Lung (tissue), 12 donors: Measurements from ENCODE around the gene ASB1. TPM values are rescaled to one million over a fixed set of nuclear protein-coding genes. Genes with fewer than 3 reads are reported as not detected.

ENCODE experiments used
- ATAC-seq: fragments of 200-7000 bp; cut with Tn5 transposase; one replicate; pipeline ENCODE4 v1.9.1; 2020; ENCODE audit warnings: moderate number of reproducible peaks; ENCODE audit not compliant: insufficient read depth, low FRiP score
- DNase-seq, 3 donors: peaks; one replicate each; pipeline ENCODE4 v3.0.0-alpha.2; 2013 to 2017
- H3K27ac ChIP-seq, 2 donors: one replicate each; pipeline ENCODE4 v1.5.1; 2013; ENCODE audit warnings: mild to moderate bottlenecking in 2 of 2, moderate library complexity in 2 of 2, control low read depth in 1 of 2, inconsistent platforms in 1 of 2, low read depth in 1 of 2, low read length in 1 of 2
- H3K27me3 ChIP-seq, 3 donors: one replicate each; pipeline ENCODE4 v1.5.1; 2013; ENCODE audit warnings: low read length in 2 of 3; ENCODE audit not compliant: control insufficient read depth in 3 of 3, insufficient read depth in 3 of 3
- H3K36me3 ChIP-seq, 4 donors: one replicate each; pipeline ENCODE4 v1.5.1; 2013; ENCODE audit warnings: low read length in 4 of 4, mild to moderate bottlenecking in 1 of 4, moderate library complexity in 1 of 4; ENCODE audit not compliant: control insufficient read depth in 4 of 4, insufficient read depth in 4 of 4
- H3K4me1 ChIP-seq, 5 donors: one replicate each; pipeline ENCODE4 v1.5.1; 2013; ENCODE audit warnings: low read length in 5 of 5, mild to moderate bottlenecking in 2 of 5, moderate library complexity in 1 of 5; ENCODE audit not compliant: control insufficient read depth in 5 of 5, insufficient read depth in 5 of 5
- H3K4me3 ChIP-seq: one replicate; pipeline ENCODE4 v1.5.1; 2013; ENCODE audit warnings: mild to moderate bottlenecking, control low read depth, moderate library complexity
- H3K9ac ChIP-seq, 2 donors: one replicate each; pipeline ENCODE4 v1.5.1; 2013; ENCODE audit warnings: low read length in 2 of 2, control low read depth in 1 of 2; ENCODE audit not compliant: insufficient read depth in 1 of 2
- H3K9me3 ChIP-seq, 4 donors: one replicate each; pipeline ENCODE4 v1.5.1; 2013; ENCODE audit warnings: low read length in 3 of 4, mild to moderate bottlenecking in 1 of 4, moderate library complexity in 1 of 4; ENCODE audit not compliant: control insufficient read depth in 4 of 4, insufficient read depth in 3 of 4
- CTCF ChIP-seq: IDR thresholded peaks from 2 replicates; pipeline ENCODE4 v1.5.1; 2012; ENCODE audit warnings: mild to moderate bottlenecking; ENCODE audit errors: control extremely low read depth, extremely low read depth
- WGBS, 2 donors: extraction: QIAGEN DNeasy Blood & Tissue Kit; methylation state at CpG; one replicate each; pipeline ENCODE4 v1.1.7; 2013; 5-methylcytosine and 5-hydroxymethylcytosine counted together
- polyA plus RNA-seq, 2 donors: library from polyadenylated mRNA; stranded (reverse); fragments of 200-250 nt; gene quantifications; one replicate each; pipeline ENCODE4 v1.2.1, GENCODE V29; 2013
- total RNA-seq, 2 donors: library from RNA; depleted of rRNA in 1 of 2; stranded (reverse); fragments of >200 nt in 1 of 2; gene quantifications; one replicate each; pipeline ENCODE4 v1.2.1, GENCODE V29; 2014 to 2021
- donor health status: control.
- donor health status: control.
- donor health status: Bipolar disorder and iron deficiency.
- donor health status: healthy.
- donor health status: DM: yes; HTN: yes; CAD: no.

ASB1 gene
- total and polyA plus RNA-seq, 4 donors = 17.7 to 34.9 (median 20.6) TPM

- no peak for TF ChIP-seq CTCF
- Histone ChIP-seq H3K4me3 (peak overlapping the region; percentile 92), H3K9me3 (peaks cover 0 to 9% (median 1%) of the 10 kb centered on the region in 4 donors), H3K9ac (peak overlapping the region in 1 of 2 donors; percentile 35), H3K36me3 (peaks cover 0 to 13% (median 6%) of the 10 kb centered on the region in 4 donors), H3K27ac (peak overlapping the region; percentile 92 to 98), H3K4me1 (peaks cover 0 to 28% (median 12%) of the 10 kb centered on the region in 5 donors), H3K27me3 (no peaks in the 10 kb centered on the region)
- ATAC-seq = no peak
- peak; percentile 53 to 65 (median 59) for DNase-seq
- 12 to 16% methylated on average over 24 of the region's 24 CpGs for WGBS, 2 donors
Measured at GRCh38 chr2:238425979-238426567, 654 bp upstream of the ASB1 start.

DNA sequence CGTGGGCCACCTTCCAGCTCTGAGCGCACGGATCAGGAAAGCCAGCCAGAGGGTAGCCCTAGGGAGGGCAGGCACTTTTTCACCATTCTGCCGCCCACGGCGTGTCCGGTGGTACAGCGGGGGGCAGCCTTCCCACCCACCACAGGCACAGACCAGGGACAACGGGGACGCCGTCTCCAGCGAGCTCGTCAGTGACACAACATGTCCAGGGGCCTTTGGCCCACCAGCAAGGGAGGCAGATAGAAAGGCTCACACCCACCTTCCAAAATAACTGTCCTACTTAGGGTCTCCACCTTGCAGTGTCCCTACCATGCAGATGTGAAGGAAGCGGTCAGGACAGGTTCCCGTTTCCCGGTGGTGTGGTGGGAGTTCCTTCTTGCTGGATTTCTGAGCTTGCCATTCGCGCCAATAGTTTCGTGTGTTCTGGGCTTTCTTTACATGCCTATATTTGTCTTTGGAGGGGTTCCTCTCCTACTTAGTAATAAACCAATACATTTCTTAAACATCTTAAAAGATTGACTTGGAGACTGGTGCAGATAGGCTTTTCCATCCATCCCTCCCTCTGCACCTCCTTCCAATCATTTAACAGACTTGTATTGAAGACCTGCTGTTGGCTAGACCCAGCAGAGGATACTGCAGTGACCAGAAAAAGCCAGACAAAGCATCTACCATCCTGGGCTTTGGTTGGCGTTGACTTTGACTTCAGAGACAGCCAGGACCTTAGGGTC lies 872 bp downstream of the ASB1 start:
- ATAC-seq = no peak
- DNase-seq = no peak
- Histone ChIP-seq H3K4me3 (peak overlapping the region; percentile 92), H3K27me3 (no peaks in the 10 kb centered on the region), H3K9ac (peak overlapping the region; percentile 69 to 89), H3K36me3 (peaks cover 0 to 16% (median 7%) of the 10 kb centered on the region in 4 donors), H3K4me1 (peaks cover 0 to 21% (median 5%) of the 10 kb centered on the region in 5 donors), H3K9me3 (peaks cover 0 to 9% (median 2%) of the 10 kb centered on the region in 4 donors), H3K27ac (peak overlapping the region; percentile 92 to 98)
- 7 to 11% methylated on average over 20 of the region's 20 CpGs for WGBS, 2 donors
- TF ChIP-seq CTCF = no peak

GRCh38 chr2:238428866-238429265 lies 2.1 kb downstream of the ASB1 start:
- Histone ChIP-seq H3K4me3 (no peak overlapping the region), H3K9ac (no peak overlapping the region), H3K9me3 (peaks cover 0 to 9% (median 2%) of the 10 kb centered on the region in 4 donors), H3K4me1 (peaks cover 0 to 21% (median 5%) of the 10 kb centered on the region in 5 donors), H3K36me3 (peaks cover 0 to 23% (median 13%) of the 10 kb centered on the region in 4 donors), H3K27me3 (no peaks in the 10 kb centered on the region), H3K27ac (no peak overlapping the region)
- ATAC-seq (no peak), DNase-seq (no peak)
- WGBS, 2 donors = 95 to 99% methylated on average over 8 of the region's 8 CpGs
- no peak for TF ChIP-seq CTCF
